Ramos (cell line): ENCODE measurements around the gene TEX10.

Experiments
- in situ Hi-C: fragments of 300-500 bp; cut with MboI; formaldehyde crosslinking; loops from one replicate; pipeline ENCODE4 v1.14.3; 2022; ENCODE audit warnings: low sequenced_read_pairs; ENCODE audit not compliant: unreplicated experiment

Gene TEX10

DNA sequence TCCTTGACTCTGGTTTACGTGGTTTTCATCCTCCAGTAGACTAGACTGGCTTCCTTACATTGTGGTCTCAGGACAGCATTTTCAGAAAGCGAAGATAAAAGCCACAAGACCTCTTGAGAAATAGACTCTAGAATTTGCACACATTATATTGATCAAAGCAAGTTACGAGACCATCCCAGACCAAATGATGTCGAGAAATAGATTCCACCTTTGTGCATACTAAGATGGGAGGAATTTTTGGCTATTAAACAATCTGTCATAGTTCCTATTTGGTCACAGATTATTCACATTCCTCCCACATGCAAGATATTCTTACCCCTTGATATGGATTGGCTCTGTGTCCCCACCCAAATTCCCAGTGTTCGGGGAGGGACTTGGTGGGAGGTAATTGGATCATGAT is 65.6 kb downstream of the TEX10 start:
- in situ Hi-C loops, result no loop called here

DNA sequence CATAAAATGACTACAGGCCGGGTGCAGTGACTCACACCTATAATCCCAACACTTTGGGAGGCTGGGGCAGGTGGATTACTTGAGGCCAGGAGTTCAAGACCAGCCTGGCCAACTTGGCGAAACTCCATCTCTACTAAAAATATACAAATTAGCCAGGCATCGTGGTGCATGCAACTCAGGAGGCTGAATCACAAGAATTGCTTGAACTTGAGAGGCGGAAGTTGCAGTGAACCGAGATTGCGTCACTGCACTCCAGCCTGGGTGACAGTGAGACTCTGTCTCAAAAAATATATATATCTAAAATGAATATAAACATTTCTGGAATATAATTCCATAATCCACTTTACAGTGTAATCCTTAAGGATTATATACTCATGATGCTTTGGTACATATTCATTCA is 66.5 kb downstream of the TEX10 start:
- in situ Hi-C loops, result no loop called here

DNA sequence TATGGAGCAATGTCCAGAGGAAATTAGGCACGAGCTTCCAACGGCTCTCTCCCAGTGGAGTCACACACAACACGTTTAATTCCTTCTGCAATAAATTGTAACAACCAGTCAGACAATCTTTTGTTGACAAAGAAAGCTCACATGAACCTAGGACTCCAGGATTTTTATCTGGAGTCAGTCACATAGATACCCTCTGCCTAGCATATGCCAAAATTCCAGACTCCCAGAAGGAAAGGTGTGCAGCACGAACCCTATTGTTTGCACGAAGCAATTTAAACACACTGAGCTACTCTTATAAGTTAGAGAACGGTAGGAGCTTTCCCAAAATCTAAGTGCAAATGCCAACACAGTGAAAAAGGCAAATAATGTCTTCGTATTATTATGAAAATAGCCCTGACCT is 67.1 kb downstream of the TEX10 start:
- in situ Hi-C loops, result no loop called here

GRCh38 chr9:100285080-100285479 is 67.7 kb downstream of the TEX10 start:
- in situ Hi-C loops, result no loop called here

GRCh38 chr9:100284247-100284646 is 68.5 kb downstream of the TEX10 start:
- in situ Hi-C loops, result no loop called here

DNA sequence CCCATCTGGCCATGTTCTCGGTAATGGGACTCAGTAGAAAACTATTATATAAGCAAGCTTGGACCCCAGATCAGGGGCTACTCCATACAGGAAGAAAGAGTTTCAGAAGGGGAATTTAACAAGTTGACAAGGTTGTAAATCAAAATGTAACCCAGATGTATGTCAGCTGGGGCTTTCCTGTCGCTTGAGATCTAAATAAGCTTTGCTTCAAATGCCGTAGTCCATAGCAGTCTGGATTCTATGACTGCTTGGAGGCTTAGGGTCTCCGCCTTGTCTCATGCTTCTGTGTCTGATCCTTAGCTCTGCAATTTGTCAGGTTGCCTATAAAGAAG is 70.4 kb downstream of the TEX10 start:
- in situ Hi-C loops, result no loop called here

GRCh38 chr9:100281676-100282387 is 70.9 kb downstream of the TEX10 start:
- in situ Hi-C loops, result no loop called here

DNA sequence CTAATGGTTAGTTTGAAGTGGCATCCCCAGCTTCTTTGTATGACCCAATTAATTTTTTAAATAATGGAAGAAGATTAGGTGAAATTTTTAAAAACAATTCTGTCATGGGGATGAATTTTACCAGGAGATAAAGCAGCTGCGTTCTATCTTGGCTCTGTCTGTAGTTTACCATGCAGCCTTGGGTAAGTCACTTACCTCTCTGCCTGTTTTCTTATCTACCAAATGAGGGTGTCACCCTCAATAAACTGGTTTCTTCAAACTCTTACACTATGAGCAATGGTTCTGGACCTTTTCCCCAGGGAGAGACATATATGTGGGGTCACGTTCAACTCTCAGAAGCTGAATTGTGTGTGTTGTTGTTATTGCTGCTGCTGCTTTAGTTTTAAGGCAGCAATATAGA is 71.7 kb downstream of the TEX10 start:
- in situ Hi-C loops, result no loop called here

DNA sequence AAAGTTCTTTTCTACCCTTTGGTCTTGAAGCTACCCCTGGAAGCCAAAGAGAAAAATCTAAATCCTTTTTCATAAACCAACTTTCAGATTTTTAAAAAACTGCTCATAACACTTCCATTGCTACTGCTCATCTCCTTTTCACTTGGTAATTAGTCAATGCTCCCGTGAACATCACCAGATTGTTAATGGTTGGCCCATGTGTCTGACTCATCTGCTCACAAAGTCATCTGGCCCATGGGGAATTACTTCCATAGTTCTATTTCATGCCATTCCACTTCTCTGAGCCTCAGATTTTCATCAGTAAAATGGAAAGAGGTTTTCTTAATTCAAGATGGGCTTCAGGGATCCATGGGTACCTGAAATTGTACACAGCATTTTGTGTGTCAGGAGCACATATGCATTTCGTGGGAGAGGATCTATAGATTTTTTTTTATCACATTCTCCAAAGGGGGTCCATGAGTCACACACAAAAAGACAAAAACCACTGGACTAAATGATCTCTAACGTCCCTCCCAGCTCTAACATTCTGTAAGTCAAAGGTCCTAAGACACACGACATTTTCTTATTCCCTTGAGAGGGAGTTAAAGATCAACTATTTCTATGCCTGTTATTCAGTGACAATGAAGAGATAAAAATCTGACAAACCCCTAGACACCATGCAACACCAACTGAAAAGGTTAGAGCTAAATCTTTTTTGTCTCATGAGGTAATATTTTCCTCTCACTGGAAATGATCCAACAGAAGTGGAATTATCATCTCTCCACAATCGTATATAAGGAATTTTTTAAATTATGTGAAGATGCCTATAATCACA is 75.4 kb downstream of the TEX10 start:
- in situ Hi-C loops, result no loop called here

DNA sequence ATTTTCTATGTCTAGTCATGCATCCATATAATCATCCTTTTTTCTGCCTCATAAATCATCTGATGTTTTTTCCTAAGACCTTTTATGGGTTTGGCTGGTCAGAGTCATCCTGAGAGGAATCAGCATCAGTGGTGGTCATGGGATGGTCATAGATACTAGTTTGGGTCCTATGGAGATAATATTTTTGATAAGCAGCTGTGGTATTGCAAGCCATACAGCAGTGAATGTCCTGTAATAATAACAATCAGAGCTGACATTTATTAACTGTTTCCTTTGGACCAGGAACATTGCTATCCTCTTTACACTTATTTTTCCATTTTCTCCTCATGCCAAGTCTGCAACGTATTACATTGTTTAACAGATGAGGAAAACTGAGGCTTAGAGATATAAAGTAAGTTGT is 83.1 kb downstream of the TEX10 start:
- in situ Hi-C loops, result no loop called here

DNA sequence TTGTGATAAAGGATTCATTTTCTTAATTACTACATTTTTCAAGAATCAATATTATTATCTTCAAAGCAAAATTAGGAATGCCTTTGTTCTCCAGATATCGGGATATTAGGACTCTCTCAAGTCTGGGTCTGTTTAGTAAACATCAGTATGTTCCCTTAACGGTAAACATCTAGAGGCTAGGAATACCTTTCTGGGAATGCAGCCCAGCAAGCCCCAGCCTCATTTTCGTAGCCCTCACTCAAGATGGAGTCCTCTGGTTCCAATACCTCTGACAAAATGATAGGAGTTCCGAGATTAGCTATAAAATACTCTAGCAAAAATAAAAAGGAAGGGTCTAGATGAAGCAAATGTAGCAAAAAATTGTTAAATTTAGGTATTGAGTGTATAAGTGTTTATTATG is 84.5 kb downstream of the TEX10 start:
- in situ Hi-C loops, result no loop called here

- in situ Hi-C loops, result no loop called here
Observed at GRCh38 chr9:100267211-100267610, 85.5 kb downstream of the TEX10 start.
